Measurements from ENCODE around the gene ST6GALNAC5.
"Not testable (repeated sequence)": the region's sequence is repeated elsewhere in the genome, so short reads cannot be mapped to it uniquely, and the experiment has no call there.

- TF ChIP-seq CTCF, POLR2A, EP300 (IDR thresholded peaks at IDR 0.05): not testable (repeated sequence)
Observed at GRCh38 chr1:76879014-76879413, 11.7 kb downstream of the ST6GALNAC5 start.

Data from ovary (tissue), 3 donors.